ENCODE results near the gene LYSET. TPM values are rescaled to one million over a fixed set of nuclear protein-coding genes. Genes with fewer than 3 reads are reported as not detected.
"Not testable (repeated sequence)": the region's sequence is repeated elsewhere in the genome, so short reads cannot be mapped to it uniquely, and the experiment has no call there.

LYSET gene
- total RNA-seq, 1 donor from 2014 or later: 21.3 TPM

GRCh38 chr14:93163564-93163963 is 21.6 kb upstream of the LYSET start:
- no peak for ATAC-seq
- no peak for DNase-seq
- intact Hi-C loops (cut with micrococcal nuclease): no loop called here

- intact Hi-C loops (cut with micrococcal nuclease); ATAC-seq; DNase-seq: not testable (repeated sequence)
These were observed 19.5 kb upstream of the LYSET start for GRCh38 chr14:93165271-93166265.

GRCh38 chr14:93168610-93169009 is 16.5 kb upstream of the LYSET start:
- DNase-seq; ATAC-seq; intact Hi-C loops (cut with micrococcal nuclease): not testable (repeated sequence)

- DNase-seq; ATAC-seq; intact Hi-C loops (cut with micrococcal nuclease): not testable (repeated sequence)
These were observed 15.5 kb upstream of the LYSET start for GRCh38 chr14:93169619-93170018.

GRCh38 chr14:93170141-93170540 is 15.0 kb upstream of the LYSET start:
- intact Hi-C loops (cut with micrococcal nuclease); DNase-seq; ATAC-seq: not testable (repeated sequence)

- intact Hi-C loops (cut with micrococcal nuclease): no loop called here
- DNase-seq (no peak), ATAC-seq (no peak)
These were observed 13.7 kb upstream of the LYSET start for GRCh38 chr14:93171376-93171775.

GRCh38 chr14:93173943-93174395 is 11.1 kb upstream of the LYSET start:
- ATAC-seq (no peak), DNase-seq (no peak)
- intact Hi-C loops (cut with micrococcal nuclease): no loop called here

- intact Hi-C loops (cut with micrococcal nuclease); ATAC-seq; DNase-seq: not testable (repeated sequence)
These were observed 10.4 kb upstream of the LYSET start for GRCh38 chr14:93174731-93175130.

- DNase-seq (no peak), ATAC-seq (no peak)
- intact Hi-C loops (cut with micrococcal nuclease): no loop called here
These were observed 9.6 kb upstream of the LYSET start for GRCh38 chr14:93175492-93175891.

- DNase-seq: no peak
- ATAC-seq: no peak
- intact Hi-C loops (cut with micrococcal nuclease): no loop called here
These were observed 1.4 kb upstream of the LYSET start for GRCh38 chr14:93183596-93184317.

- intact Hi-C loops (cut with micrococcal nuclease): no loop called here
- no peak for ATAC-seq
- no peak for DNase-seq
These were observed 218 bp downstream of the LYSET start for GRCh38 chr14:93185349-93185720.

- ATAC-seq: no peak
- DNase-seq: no peak
- intact Hi-C loops (cut with micrococcal nuclease): no loop called here
These were observed 1.3 kb downstream of the LYSET start for GRCh38 chr14:93186466-93186865.

GRCh38 chr14:93186956-93187355 is 1.8 kb downstream of the LYSET start:
- intact Hi-C loops (cut with micrococcal nuclease): no loop called here
- DNase-seq (no peak), ATAC-seq (no peak)

GRCh38 chr14:93195316-93195999 is 10.3 kb downstream of the LYSET start:
- no peak for DNase-seq
- intact Hi-C loops (cut with micrococcal nuclease): no loop called here
- peak; percentile 72 for ATAC-seq

GRCh38 chr14:93199031-93199430 is 13.9 kb downstream of the LYSET start:
- ATAC-seq: no peak
- DNase-seq: no peak
- intact Hi-C loops (cut with micrococcal nuclease): no loop called here

- intact Hi-C loops (cut with micrococcal nuclease): no loop called here
- DNase-seq (no peak), ATAC-seq (peak; percentile 34)
These were observed 15.4 kb downstream of the LYSET start for GRCh38 chr14:93200553-93200952.

- no peak for ATAC-seq
- DNase-seq: no peak
- intact Hi-C loops (cut with micrococcal nuclease): no loop called here
These were observed 16.1 kb downstream of the LYSET start for GRCh38 chr14:93201155-93201704.

GRCh38 chr14:93206793-93207467 is 21.8 kb downstream of the LYSET start, which contains the start of the genes GON7 and UBR7:
TSS of gene GON7 (minus strand) at chr14:93207065. CDS start at chr14:93207037, 28 bp downstream.
TSS of gene UBR7 (plus strand) at chr14:93207256. CDS start at chr14:93207292, 36 bp downstream.
- ATAC-seq: peak; percentile 99

More at GRCh38 chr14:93206793-93207467, 21.8 kb downstream of the LYSET start, which contains the start of the genes GON7 and UBR7:
- intact Hi-C loops (cut with micrococcal nuclease): no loop called here
- DNase-seq: peak; percentile 95
